Motor neuron (in vitro differentiated cells): Measurements from ENCODE around the gene ID1. TPM values are rescaled to one million over a fixed set of nuclear protein-coding genes. Genes with fewer than 3 reads are reported as not detected.

Experiments
- ATAC-seq, 8 experiments: fragments of 200-7000 bp; cut with Tn5 transposase; replicated peaks in 6 of 8; 2 replicates each; pipeline ENCODE4 v1.8.0; 2021; ENCODE audit warnings: mild to moderate bottlenecking in 8 of 8, moderate library complexity in 8 of 8
- H3K27ac ChIP-seq, 2 donors: fragments of 250-450 bp; sonication (Bioruptor Pico); 2 replicates each; pipeline ENCODE4 v1.9.0; 2021; ENCODE audit warnings: antibody characterized with exemption in 2 of 2, mild to moderate bottlenecking in 2 of 2, moderate library complexity in 1 of 2
- H3K4me1 ChIP-seq, 2 donors: fragments of 250-450 bp; sonication (Bioruptor Pico); replicated peaks in 1 of 2; 2 replicates each; pipeline ENCODE4 v1.6.1; 2021; ENCODE audit warnings: antibody characterized with exemption in 2 of 2, mild to moderate bottlenecking in 2 of 2, moderate library complexity in 1 of 2
- H3K4me3 ChIP-seq, 5 donors: fragments of 250-450 bp; sonication (Bioruptor Pico); 2 replicates each; pipeline ENCODE4 v1.9.0; 2021; ENCODE audit warnings: antibody characterized with exemption in 5 of 5, mild to moderate bottlenecking in 5 of 5, moderate library complexity in 4 of 5
- WGBS, 10 experiments: fragments of 450-650 bp; shearing (Covaris generic); methylation state at CpG; one replicate each; pipeline ENCODE4 v1.0.0; 2022; 5-methylcytosine and 5-hydroxymethylcytosine counted together
- in situ Hi-C, 9 experiments: fragments of 400-800 bp; cut with MboI; loops; one replicate each; pipeline ENCODE4 v1.15.0; 2021; ENCODE audit warnings: low sequenced_read_pairs in 9 of 9, low pct_unique_long_range_greater_than_20kb in 2 of 9; ENCODE audit not compliant: unreplicated experiment in 9 of 9
- total RNA-seq, 8 experiments: library from RNA; unstranded; fragments of 300-600 nt; gene quantifications; 2 replicates each; pipeline versions ENCODE4 v1.2.3 to v1.2.4, GENCODE V29; 2022

Gene ID1, protein sequence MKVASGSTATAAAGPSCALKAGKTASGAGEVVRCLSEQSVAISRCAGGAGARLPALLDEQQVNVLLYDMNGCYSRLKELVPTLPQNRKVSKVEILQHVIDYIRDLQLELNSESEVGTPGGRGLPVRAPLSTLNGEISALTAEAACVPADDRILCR
- total RNA-seq: 10 to 100 TPM; 10.0 to 64.5 (median 19.6) TPM

DNA sequence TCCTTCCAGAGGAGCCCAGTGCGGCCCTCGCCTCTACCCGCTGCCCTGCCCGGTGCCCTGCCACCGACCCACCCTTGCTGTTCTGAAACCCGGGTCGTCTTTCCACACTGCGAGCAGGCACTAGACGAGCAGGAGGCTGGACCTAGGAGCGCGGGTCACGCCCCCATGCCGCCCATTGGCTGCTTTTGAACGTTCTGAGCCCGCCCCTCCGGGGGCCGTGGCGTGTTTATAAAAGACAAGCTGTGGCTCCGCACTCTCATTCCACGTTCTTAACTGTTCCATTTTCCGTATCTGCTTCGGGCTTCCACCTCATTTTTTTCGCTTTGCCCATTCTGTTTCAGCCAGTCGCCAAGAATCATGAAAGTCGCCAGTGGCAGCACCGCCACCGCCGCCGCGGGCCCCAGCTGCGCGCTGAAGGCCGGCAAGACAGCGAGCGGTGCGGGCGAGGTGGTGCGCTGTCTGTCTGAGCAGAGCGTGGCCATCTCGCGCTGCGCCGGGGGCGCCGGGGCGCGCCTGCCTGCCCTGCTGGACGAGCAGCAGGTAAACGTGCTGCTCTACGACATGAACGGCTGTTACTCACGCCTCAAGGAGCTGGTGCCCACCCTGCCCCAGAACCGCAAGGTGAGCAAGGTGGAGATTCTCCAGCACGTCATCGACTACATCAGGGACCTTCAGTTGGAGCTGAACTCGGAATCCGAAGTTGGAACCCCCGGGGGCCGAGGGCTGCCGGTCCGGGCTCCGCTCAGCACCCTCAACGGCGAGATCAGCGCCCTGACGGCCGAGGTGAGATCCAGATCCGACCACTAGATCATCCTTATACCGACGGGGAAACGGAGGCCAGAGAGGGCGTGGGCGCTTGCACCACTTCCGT, at the start of gene ID1:
Gene ID1, plus strand, starts transcription at position 259 of the 871 bp plus-strand sequence. Its CDS starts 99 bp downstream, at position 358.
- Histone ChIP-seq H3K27ac (peak within 1 kb of the TSS; percentile 20 to 73), H3K4me1 (peaks cover 26 to 31% of the 10 kb centered on the region in 2 donors), H3K4me3 (peak within 1 kb of the TSS; percentile 44 to 97 (median 53))
- in situ Hi-C loops: no loop called here
- ATAC-seq: peak; percentile 38 to 80 (median 75)
- WGBS, 10 experiments: 0 to 4% (median 0%) methylated on average over 1 to 9 of the region's 74 CpGs; no CpG with 5 or more reads in 4 of the 10 experiments

DNA sequence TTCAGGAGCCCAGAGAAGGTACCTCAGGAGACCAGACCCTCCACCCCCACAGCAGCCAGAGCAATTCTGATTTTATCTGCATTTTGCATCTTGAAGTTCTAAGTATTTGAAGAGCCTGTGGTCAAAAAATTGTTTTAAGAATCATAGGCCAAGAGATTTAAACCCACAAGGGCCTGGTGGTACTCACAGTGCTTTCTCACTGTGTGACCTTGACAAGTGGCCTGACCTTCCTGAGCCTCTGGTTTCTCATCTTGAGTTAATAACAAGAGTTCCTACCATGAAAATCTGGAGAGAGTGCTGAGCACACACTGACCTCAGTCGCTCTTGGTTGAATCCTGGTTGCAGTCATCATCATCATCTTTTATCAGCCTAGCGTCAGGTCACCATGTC, 45.4 kb upstream of the ID1 start:
- WGBS, 10 experiments: 40 to 100% (median 86%) methylated on average over 1 of the region's 2 CpGs; no CpG with 5 or more reads in 7 of the 10 experiments
- in situ Hi-C loops: loop anchor here in 4 of 9 experiments (5.0 to 10.0 kb wide), 2 partner anchors 55 to 58 kb away; no protein-coding TSS in a partner anchor
- H3K27ac ChIP-seq: no peak overlapping the region
- no peak for ATAC-seq
- H3K4me3 ChIP-seq: no peak overlapping the region
- peaks cover 0 to 4% of the 10 kb centered on the region in 2 donors for H3K4me1 ChIP-seq

DNA sequence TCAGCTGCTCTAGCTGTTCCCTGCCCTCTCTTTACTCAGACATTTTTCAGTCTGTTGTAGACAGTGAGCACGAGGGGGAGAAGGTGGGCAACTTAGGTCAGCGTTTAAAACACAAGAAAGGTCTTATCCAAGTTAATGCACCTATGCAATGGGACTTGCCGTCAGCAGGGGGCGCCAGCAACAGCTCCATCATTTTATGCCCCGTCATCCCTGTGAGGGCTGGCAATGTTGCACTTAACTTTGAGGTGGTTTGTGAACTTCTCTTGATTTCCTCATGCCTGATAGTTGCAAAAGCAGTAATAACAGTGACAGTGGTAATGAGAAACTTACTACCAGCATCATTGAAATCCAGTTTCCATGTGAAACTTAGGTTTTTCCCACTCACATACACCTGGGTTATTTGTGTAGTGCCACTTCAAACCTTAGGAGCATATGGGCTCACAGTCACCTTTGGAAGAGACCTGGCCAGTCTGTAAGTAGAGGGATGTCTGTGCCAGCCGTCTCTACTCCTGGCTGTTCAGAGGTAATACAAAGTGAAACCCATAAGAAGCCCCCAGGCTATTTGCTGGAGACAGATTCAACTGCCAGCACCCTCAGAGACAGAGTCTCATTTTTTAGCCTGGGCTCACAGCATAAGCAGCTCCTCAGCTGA, 44.9 kb upstream of the ID1 start:
- H3K27ac ChIP-seq: peak overlapping the region in 1 of 2 donors; percentile 6
- in situ Hi-C loops: loop anchor here in 4 of 9 experiments (5.0 to 10.0 kb wide), 2 partner anchors 55 to 57 kb away; no protein-coding TSS in a partner anchor
- WGBS, 10 experiments: 0 to 43% (median 20%) methylated on average over 1 to 5 of the region's 6 CpGs; no CpG with 5 or more reads in 1 of the 10 experiments

DNA sequence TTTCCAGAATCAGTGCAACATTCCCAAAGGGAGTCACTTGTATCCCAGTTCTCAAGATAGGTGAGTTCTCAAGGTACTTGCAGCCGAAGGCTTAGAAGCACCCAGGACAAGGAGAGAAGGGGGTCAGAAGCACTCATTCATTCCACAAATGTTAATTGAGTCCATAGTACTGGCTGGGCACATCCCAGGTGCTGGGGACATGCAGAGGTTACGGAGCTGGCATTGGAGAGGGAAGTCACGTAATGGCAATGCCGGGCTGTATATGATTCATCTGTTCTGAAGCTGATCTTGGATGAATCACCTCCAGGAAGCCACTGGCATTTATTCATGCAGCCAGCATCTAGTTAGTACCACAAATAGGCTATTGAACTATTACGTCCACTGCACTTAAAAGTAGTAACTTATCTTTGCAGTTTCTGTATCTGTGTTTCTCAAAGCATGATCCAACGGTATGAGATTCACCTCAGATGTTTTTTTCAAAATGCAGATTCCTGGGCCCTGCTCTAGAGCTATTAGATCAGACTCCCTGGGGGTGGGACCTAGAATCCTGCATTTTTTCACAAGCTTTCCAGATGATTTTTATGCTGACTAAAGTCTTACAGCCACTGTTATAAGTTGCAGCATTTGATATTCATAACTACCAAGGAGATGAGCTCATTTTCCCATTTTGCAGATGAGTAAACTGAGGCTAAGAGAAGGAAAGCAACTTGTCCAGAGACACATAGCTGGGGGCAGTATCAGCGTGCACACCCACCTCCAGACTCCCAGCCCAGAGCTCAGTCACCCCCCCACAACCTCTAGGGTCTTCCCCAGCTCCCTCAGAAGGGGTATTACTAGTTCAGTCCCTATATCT, 44.1 kb upstream of the ID1 start:
- in situ Hi-C loops: loop anchor here in 4 of 9 experiments (5.0 to 10.0 kb wide), 2 partner anchors 54 to 56 kb away; no protein-coding TSS in a partner anchor
- Histone ChIP-seq H3K4me1 (peaks cover 0 to 4% of the 10 kb centered on the region in 2 donors), H3K4me3 (no peak overlapping the region), H3K27ac (no peak overlapping the region)
- WGBS, 10 experiments: 0 to 100% (median 73%) methylated on average over 1 to 7 of the region's 7 CpGs; no CpG with 5 or more reads in 2 of the 10 experiments
- ATAC-seq: peak in 5 of 8 experiments; percentile 3 to 70 (median 48)

More for the DNA sequence above, 44.9 kb upstream of the ID1 start:
- peaks cover 0 to 4% of the 10 kb centered on the region in 2 donors for H3K4me1 ChIP-seq
- peak in 5 of 8 experiments; percentile 19 to 49 (median 31) for ATAC-seq
- H3K4me3 ChIP-seq: no peak overlapping the region

DNA sequence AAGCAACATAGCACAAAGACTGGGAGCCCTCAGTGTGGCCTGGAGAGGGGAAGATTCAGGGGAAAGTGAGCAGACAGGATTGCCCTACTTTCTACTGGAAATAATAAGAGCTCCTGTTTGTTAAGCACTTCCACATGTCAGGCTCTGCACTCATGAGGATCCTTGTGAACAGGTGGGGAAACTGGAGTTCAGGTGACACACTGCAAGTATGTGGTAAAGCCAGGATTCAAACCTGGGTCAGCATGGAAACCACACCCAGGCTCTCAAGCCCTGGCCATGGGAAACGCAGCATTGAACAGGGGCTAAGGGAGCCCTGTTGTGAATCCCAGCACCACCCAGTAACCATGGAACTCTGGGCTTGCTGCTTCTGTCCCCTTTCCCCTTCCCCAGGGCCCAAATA, 42.8 kb upstream of the ID1 start:
- WGBS, 10 experiments: 60 to 100% (median 82%) methylated on average over 1 of the region's 1 CpG; no CpG with 5 or more reads in 6 of the 10 experiments
- Histone ChIP-seq H3K27ac (no peak overlapping the region), H3K4me1 (peaks cover 0 to 4% of the 10 kb centered on the region in 2 donors), H3K4me3 (no peak overlapping the region)
- ATAC-seq: no peak
- in situ Hi-C loops: loop anchor here in 4 of 9 experiments (5.0 to 10.0 kb wide), 2 partner anchors 53 to 55 kb away; no protein-coding TSS in a partner anchor

DNA sequence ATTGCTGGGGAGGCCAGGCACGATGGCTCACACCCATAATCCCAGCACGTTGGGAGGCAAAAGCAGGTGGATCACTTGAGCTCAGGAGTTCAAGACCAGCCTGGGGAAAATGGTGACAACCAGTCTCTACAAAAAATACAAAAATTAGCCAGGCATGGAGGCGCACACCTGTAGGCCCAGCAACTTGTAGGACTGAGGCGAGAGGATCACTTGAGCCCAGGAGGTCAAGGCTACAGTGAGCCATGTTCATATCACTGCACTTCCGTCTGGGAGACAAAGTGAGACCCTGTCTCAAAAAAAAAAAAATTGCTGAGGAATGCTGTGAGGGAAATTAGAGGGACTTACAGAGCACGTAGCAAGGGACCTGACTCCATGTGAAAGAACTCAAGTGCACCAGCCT, 40.8 kb upstream of the ID1 start:
- 66 to 100% (median 93%) methylated on average over 1 to 5 of the region's 6 CpGs; no CpG with 5 or more reads in 2 of the 10 experiments for WGBS, 10 experiments
- in situ Hi-C loops: loop anchor here in 4 of 9 experiments (5.0 to 10.0 kb wide), 2 partner anchors 51 to 53 kb away; no protein-coding TSS in a partner anchor
- ATAC-seq: no peak

DNA sequence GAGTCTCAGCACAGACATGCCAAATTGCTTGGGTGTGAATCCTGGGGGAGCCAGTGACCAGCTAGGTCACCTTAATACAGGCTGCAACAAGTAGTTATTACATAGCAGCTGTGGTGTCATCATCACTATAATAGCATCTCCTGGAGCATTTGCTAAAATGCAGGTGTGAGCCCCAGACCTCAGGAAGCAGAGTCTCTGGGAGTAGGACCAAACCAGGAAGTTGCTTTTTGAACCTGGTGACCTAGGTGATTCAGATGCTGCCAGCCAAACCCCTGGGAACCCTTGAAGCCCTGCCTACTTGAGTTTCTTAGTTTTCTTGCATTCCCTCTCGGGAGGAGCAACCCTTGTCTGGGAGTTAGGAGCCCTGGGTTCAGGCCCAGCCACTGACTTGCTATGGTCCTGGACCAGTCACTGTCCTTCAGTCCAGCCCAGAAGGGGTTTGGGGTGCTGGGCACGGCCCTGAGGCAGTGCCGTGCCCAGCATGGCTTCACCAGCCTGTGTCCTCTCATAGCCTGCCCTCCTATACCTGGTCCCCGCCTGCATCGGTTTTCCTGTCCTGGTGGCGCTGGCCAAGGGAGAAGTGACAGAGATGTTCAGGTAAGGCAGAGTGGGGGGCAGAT, 39.3 kb upstream of the ID1 start:
- in situ Hi-C loops: loop anchor here in 3 of 9 experiments (10.0 kb wide), 1 partner anchor 49 kb away; no protein-coding TSS in a partner anchor
- no peak for ATAC-seq
- H3K27ac ChIP-seq: no peak overlapping the region
- 93 to 100% methylated on average over 1 to 5 of the region's 6 CpGs; no CpG with 5 or more reads in 8 of the 10 experiments for WGBS, 10 experiments
- H3K4me3 ChIP-seq: no peak overlapping the region
- peaks cover 0 to 3% of the 10 kb centered on the region in 2 donors for H3K4me1 ChIP-seq

More for the DNA sequence above, 40.8 kb upstream of the ID1 start:
- H3K27ac ChIP-seq: no peak overlapping the region
- H3K4me1 ChIP-seq: peaks cover 3 to 4% of the 10 kb centered on the region in 2 donors
- H3K4me3 ChIP-seq: no peak overlapping the region

DNA sequence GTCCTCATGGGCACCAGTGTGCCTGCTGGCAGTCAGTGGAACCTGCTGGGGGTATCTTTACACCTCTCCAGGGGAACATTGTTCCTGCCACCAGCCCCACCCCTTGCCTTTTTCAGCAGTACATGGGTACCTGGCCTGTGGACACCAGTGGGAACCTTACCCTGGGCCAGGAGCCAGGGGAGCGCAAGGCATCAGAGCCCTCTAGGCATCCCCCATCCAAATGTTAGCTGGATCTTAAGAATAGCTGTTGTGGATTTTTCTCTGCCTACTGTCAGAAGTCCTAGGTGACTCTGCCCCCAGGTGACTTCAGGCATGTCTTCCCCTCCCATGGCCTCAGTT, 38.8 kb upstream of the ID1 start:
- no peak overlapping the region for H3K27ac ChIP-seq
- no peak overlapping the region for H3K4me3 ChIP-seq
- no peak for ATAC-seq
- in situ Hi-C loops: loop anchor here in 3 of 9 experiments (10.0 kb wide), 1 partner anchor 49 kb away; no protein-coding TSS in a partner anchor
- 100% methylated on average over 1 of the region's 1 CpG; no CpG with 5 or more reads in 7 of the 10 experiments for WGBS, 10 experiments
- peaks cover 0 to 3% of the 10 kb centered on the region in 2 donors for H3K4me1 ChIP-seq

DNA sequence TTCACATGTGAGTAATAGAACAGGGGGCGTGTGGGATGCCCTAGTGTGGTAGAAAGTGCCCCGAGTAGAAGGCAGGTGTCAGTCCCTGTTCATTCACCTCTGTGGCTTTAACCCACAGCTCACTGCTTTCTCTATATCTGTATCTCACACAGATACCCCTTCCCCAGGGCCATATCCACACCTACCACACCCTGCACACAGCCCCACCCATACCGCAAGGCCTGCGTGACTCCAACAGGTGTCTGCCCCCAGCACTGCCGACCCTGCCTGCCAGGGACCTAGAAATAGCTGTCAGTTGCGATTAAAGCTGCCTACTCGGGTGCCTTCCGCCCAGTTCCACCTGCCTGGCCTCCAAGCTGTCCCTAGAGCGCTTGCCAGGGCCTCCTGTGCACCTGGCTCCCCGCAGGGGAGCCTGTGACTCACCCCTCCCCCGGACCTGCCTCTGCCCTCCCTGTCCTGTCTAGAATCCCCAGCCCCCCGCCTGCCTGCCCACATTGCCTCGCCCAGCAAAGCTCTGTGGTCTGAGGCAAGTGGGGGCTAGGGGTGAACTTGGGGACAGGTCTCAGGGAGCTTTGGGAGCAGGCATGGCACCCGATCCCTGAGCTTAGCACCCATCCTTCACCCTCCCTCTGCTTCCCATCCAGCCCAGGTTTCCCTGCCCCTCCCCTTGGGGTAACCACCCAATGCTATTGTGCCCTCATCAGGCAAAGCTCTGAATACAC, 38.3 kb upstream of the ID1 start:
- Histone ChIP-seq H3K27ac (no peak overlapping the region), H3K4me3 (no peak overlapping the region), H3K4me1 (peaks cover 0 to 3% of the 10 kb centered on the region in 2 donors)
- 60 to 100% (median 80%) methylated on average over 1 to 2 of the region's 14 CpGs; no CpG with 5 or more reads in 7 of the 10 experiments for WGBS, 10 experiments
- no peak for ATAC-seq
- in situ Hi-C loops: loop anchor here in 3 of 9 experiments (10.0 kb wide), 1 partner anchor 48 kb away; no protein-coding TSS in a partner anchor

DNA sequence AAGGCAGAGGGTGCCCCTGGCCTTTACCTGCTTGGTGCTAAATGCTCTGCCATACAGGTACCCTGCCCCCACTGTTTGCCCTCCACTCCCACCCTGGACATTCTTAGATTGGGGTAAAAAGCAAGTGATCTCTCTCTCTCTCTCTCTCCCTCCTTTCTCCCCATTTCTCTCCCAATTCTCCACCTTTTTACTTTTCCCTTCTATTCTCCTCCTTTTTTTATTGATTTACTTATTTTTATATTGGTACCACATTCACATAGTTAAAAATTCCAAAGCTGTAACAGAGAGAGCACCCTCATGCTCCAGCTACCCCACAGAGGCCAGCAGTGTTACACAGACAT, 37.7 kb upstream of the ID1 start:
- H3K4me3 ChIP-seq: no peak overlapping the region
- H3K4me1 ChIP-seq: peaks cover 3 to 6% of the 10 kb centered on the region in 2 donors
- no peak overlapping the region for H3K27ac ChIP-seq
- in situ Hi-C loops: loop anchor here in 3 of 9 experiments (10.0 kb wide), 1 partner anchor 47 kb away; no protein-coding TSS in a partner anchor
- ATAC-seq: no peak
